Neural cell (in vitro differentiated cells): ENCODE data around the gene C14orf180. TPM values are rescaled to one million over a fixed set of nuclear protein-coding genes. Genes with fewer than 3 reads are reported as not detected.

Experiments used
- H2AFZ ChIP-seq: fragments of 200-600, 300-800 bp; sonication (generic), shearing (Covaris generic); 2 replicates; pipeline ENCODE4 v1.6.0; 2014; ENCODE audit warnings: low read depth, mild to moderate bottlenecking, antibody characterized with exemption, low read length, moderate library complexity
- H3F3A ChIP-seq: fragments of 200-600 bp; shearing (Covaris generic); 2 replicates; pipeline ENCODE4 v1.6.1; 2016; ENCODE audit warnings: mild to moderate bottlenecking, moderate library complexity, mixed read lengths, antibody characterized with exemption, low read length; ENCODE audit not compliant: insufficient read depth, poor library complexity, severe bottlenecking
- H3K27ac ChIP-seq: fragments of 200-600, 300-800 bp; sonication (generic), shearing (Covaris generic); 2 replicates; pipeline ENCODE4 v1.5.1; 2014; ENCODE audit warnings: mild to moderate bottlenecking, low read length, moderate library complexity
- H3K27me3 ChIP-seq: fragments of 300-800, 200-600 bp; sonication (generic), shearing (Covaris generic); 2 replicates; pipeline ENCODE4 v1.6.0; 2014; ENCODE audit warnings: mild to moderate bottlenecking, low read depth, low read length, moderate library complexity; ENCODE audit not compliant: insufficient read depth
- H3K36me3 ChIP-seq: fragments of 300-800, 200-600 bp; sonication (generic), shearing (Covaris generic); 2 replicates; pipeline ENCODE4 v1.5.1; 2014; ENCODE audit warnings: mild to moderate bottlenecking, antibody characterized with exemption, low read length, moderate library complexity; ENCODE audit not compliant: insufficient read depth
- H3K4me2 ChIP-seq: fragments of 300-800, 200-600 bp; sonication (generic), shearing (Covaris generic); 2 replicates; pipeline ENCODE4 v1.6.0; 2014; ENCODE audit warnings: mild to moderate bottlenecking, low read length
- H3K4me3 ChIP-seq: fragments of 300-800, 200-600 bp; sonication (generic), shearing (Covaris generic); 2 replicates; pipeline ENCODE4 v1.5.1; 2014; ENCODE audit warnings: mild to moderate bottlenecking, low read length, moderate library complexity
- H3K79me2 ChIP-seq: fragments of 200-600 bp; shearing (Covaris generic); replicated peaks from 2 replicates; pipeline ENCODE4 v1.6.0; 2014; ENCODE audit warnings: mild to moderate bottlenecking, low read length, moderate library complexity; ENCODE audit not compliant: insufficient read depth
- H3K9ac ChIP-seq: fragments of 300-800, 200-600 bp; sonication (generic), shearing (Covaris generic); 2 replicates; pipeline ENCODE4 v1.6.1; 2016; ENCODE audit warnings: mild to moderate bottlenecking, low read length, mixed read lengths
- H3K9me2 ChIP-seq: fragments of 200-600 bp; shearing (Covaris generic); 2 replicates; pipeline ENCODE4 v1.6.1; 2016; ENCODE audit warnings: mild to moderate bottlenecking, low read length, mixed read lengths; ENCODE audit not compliant: insufficient read depth
- H3K9me3 ChIP-seq: fragments of 200-600, 300-800 bp; sonication (generic), shearing (Covaris generic); 2 replicates; pipeline ENCODE4 v1.6.1; 2016; ENCODE audit warnings: mild to moderate bottlenecking, mixed run types, low read length, moderate library complexity, mixed read lengths
- H4K20me1 ChIP-seq: fragments of 200-600 bp; shearing (Covaris generic); 2 replicates; pipeline ENCODE4 v1.6.1; 2016; ENCODE audit warnings: mild to moderate bottlenecking, mixed run types; ENCODE audit not compliant: insufficient read depth
- EP300 ChIP-seq: fragments of 450-650 bp; conservative IDR thresholded peaks from 2 replicates; pipeline ENCODE4 v1.6.1; 2014; ENCODE audit warnings: antibody characterized with exemption, mild to moderate bottlenecking, moderate library complexity; ENCODE audit not compliant: poor library complexity, severe bottlenecking
- EZH2 ChIP-seq: fragments of 200-600, 300-800 bp; shearing (Covaris generic), sonication (generic); IDR thresholded peaks from 2 replicates; pipeline ENCODE4 v1.6.1; 2014; ENCODE audit warnings: antibody characterized with exemption, low read length, borderline replicate concordance, mild to moderate bottlenecking; ENCODE audit not compliant: insufficient read depth, poor library complexity, severe bottlenecking
- MXI1 ChIP-seq: fragments of 450-650 bp; conservative IDR thresholded peaks from 2 replicates; pipeline ENCODE4 v1.6.1; 2014; ENCODE audit warnings: antibody characterized with exemption, mild to moderate bottlenecking; ENCODE audit not compliant: poor library complexity, severe bottlenecking
- POLR2AphosphoS5 ChIP-seq: IDR thresholded peaks from 2 replicates; pipeline ENCODE4 v1.6.1; 2012
- RAD21 ChIP-seq: fragments of 450-650 bp; conservative IDR thresholded peaks from 2 replicates; pipeline ENCODE4 v1.6.1; 2014; ENCODE audit warnings: antibody characterized with exemption, mild to moderate bottlenecking, moderate library complexity
- SMC3 ChIP-seq: fragments of 450-650 bp; conservative IDR thresholded peaks from 2 replicates; pipeline ENCODE4 v1.6.1; 2014; ENCODE audit warnings: antibody characterized with exemption, mild to moderate bottlenecking, moderate library complexity; ENCODE audit not compliant: poor library complexity
- TAF1 ChIP-seq: IDR thresholded peaks from 2 replicates; pipeline ENCODE4 v1.6.1; 2012; ENCODE audit warnings: low read depth
- polyA plus RNA-seq: library from polyadenylated mRNA; depleted of rRNA; stranded (reverse); fragments of >200 nt; gene quantifications from 2 replicates; pipeline ENCODE4 v1.2.3, GENCODE V29; 2014
- TF ChIP-seq, protein P1 (sequence below): IDR thresholded peaks from 2 replicates; pipeline ENCODE4 v1.6.1; 2012; ENCODE audit warnings: borderline replicate concordance
- TF ChIP-seq, protein P2 (sequence below): fragments of 450-650 bp; IDR thresholded peaks from 2 replicates; pipeline ENCODE4 v1.5.1; 2014; ENCODE audit warnings: antibody characterized with exemption, mild to moderate bottlenecking, moderate library complexity; ENCODE audit not compliant: poor library complexity, severe bottlenecking

Gene C14orf180
- polyA plus RNA-seq, 1 donor from 2014 or later: not detected

DNA sequence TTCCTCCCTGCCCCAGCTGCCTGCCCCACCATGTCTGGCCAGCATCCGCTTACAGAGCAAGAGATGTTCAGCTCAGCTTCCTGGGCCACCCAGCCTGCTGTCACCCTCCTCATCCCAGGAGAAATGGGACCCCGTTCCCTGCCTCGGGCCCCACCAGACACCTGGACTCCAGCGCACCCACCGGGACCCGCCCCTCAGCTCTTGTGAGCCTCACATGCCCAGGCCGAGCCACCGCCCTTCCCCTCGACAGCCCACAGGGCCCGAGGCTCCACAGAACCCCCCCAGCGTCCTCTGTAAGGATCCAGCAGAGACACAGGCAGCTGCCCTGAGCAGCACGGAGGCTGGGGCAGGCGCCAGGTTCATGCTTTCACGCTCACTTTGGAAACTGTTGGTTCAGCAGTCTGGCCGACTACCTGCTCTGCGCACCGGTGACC, 18.4 kb upstream of the C14orf180 start:
- H3K36me3 ChIP-seq: no peaks in the 10 kb centered on the region

DNA sequence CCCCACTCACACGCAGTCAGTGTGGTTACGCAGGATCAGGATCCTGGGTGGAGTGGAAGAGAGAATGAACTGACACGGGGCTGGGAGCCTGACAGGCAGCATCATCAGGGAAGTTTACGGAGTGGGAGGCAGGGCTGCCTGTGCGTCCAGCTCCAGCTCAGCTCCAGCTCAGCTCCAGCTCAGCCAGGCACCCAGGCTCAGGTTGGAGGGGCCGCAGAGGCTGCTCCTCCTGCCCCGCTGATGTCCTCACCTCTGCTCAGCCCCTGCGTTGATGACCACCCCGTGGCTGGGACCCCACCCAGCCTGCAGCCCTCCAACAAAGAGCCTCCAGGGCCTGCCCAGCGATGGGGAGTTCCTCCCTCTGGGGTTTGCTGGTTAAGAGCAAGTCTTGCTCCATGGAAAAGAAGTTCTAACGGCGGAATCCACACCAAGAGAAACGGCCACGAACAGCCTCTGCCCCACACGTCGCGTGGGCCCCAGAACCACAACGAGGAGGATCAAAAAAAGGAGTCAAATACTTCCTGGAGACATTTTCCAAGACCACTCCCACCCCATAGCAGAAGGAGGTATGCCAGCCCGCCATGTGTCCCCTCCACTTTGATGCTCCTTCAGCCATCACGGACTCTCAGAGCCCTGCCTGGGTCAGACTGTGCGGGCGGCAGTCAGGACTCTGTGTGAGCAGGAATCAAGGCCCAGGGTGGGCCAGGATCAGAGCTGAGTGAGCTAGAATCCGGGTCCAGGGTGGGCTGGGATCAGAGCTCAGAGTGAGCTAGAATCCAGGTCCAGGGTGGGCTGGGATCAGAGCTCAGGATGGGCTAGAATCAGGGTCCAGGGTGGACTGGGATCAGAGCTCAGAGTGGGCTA, 17.7 kb upstream of the C14orf180 start:
- Histone ChIP-seq H3K27ac (no peak overlapping the region), H3K9ac (no peak overlapping the region), H3F3A (no peaks in the 10 kb centered on the region), H3K27me3 (no peaks in the 10 kb centered on the region), H3K9me2 (no peaks in the 10 kb centered on the region), H3K9me3 (no peaks in the 10 kb centered on the region), H3K36me3 (no peaks in the 10 kb centered on the region), H4K20me1 (no peaks in the 10 kb centered on the region), H2AFZ (no peak overlapping the region), H3K4me3 (no peak overlapping the region), H3K4me2 (no peak overlapping the region), H3K79me2 (no peaks in the 10 kb centered on the region)
- TF ChIP-seq, protein P1, sequence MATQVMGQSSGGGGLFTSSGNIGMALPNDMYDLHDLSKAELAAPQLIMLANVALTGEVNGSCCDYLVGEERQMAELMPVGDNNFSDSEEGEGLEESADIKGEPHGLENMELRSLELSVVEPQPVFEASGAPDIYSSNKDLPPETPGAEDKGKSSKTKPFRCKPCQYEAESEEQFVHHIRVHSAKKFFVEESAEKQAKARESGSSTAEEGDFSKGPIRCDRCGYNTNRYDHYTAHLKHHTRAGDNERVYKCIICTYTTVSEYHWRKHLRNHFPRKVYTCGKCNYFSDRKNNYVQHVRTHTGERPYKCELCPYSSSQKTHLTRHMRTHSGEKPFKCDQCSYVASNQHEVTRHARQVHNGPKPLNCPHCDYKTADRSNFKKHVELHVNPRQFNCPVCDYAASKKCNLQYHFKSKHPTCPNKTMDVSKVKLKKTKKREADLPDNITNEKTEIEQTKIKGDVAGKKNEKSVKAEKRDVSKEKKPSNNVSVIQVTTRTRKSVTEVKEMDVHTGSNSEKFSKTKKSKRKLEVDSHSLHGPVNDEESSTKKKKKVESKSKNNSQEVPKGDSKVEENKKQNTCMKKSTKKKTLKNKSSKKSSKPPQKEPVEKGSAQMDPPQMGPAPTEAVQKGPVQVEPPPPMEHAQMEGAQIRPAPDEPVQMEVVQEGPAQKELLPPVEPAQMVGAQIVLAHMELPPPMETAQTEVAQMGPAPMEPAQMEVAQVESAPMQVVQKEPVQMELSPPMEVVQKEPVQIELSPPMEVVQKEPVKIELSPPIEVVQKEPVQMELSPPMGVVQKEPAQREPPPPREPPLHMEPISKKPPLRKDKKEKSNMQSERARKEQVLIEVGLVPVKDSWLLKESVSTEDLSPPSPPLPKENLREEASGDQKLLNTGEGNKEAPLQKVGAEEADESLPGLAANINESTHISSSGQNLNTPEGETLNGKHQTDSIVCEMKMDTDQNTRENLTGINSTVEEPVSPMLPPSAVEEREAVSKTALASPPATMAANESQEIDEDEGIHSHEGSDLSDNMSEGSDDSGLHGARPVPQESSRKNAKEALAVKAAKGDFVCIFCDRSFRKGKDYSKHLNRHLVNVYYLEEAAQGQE: no peak
- TF ChIP-seq EP300 (no peak), SMC3 (no peak), MXI1 (no peak), EZH2 (no peak), POLR2AphosphoS5 (no peak), TAF1 (no peak), RAD21 (no peak)
- TF ChIP-seq, protein P2, sequence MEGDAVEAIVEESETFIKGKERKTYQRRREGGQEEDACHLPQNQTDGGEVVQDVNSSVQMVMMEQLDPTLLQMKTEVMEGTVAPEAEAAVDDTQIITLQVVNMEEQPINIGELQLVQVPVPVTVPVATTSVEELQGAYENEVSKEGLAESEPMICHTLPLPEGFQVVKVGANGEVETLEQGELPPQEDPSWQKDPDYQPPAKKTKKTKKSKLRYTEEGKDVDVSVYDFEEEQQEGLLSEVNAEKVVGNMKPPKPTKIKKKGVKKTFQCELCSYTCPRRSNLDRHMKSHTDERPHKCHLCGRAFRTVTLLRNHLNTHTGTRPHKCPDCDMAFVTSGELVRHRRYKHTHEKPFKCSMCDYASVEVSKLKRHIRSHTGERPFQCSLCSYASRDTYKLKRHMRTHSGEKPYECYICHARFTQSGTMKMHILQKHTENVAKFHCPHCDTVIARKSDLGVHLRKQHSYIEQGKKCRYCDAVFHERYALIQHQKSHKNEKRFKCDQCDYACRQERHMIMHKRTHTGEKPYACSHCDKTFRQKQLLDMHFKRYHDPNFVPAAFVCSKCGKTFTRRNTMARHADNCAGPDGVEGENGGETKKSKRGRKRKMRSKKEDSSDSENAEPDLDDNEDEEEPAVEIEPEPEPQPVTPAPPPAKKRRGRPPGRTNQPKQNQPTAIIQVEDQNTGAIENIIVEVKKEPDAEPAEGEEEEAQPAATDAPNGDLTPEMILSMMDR: no peak

More for the DNA sequence above, 18.4 kb upstream of the C14orf180 start:
- Histone ChIP-seq H4K20me1 (no peaks in the 10 kb centered on the region), H2AFZ (no peak overlapping the region), H3K9ac (no peak overlapping the region), H3K4me2 (no peak overlapping the region), H3F3A (no peaks in the 10 kb centered on the region), H3K9me3 (no peaks in the 10 kb centered on the region), H3K27me3 (no peaks in the 10 kb centered on the region), H3K4me3 (no peak overlapping the region), H3K27ac (no peak overlapping the region), H3K9me2 (no peaks in the 10 kb centered on the region), H3K79me2 (no peaks in the 10 kb centered on the region)
- no peak for TF ChIP-seq EZH2
- no peak for TF ChIP-seq MXI1
- TF ChIP-seq SMC3: no peak
- no peak for TF ChIP-seq TAF1
- TF ChIP-seq, protein P2: no peak
- TF ChIP-seq POLR2AphosphoS5: no peak
- TF ChIP-seq, protein P1: no peak
- no peak for TF ChIP-seq EP300
- no peak for TF ChIP-seq RAD21
